Chondrocyte (in vitro differentiated cells): ENCODE data around the gene MYOT. TPM values are rescaled to one million over a fixed set of nuclear protein-coding genes. Genes with fewer than 3 reads are reported as not detected.
A peak's percentile ranks its signal among the peaks of the same experiment; 100 is the strongest.

Source experiments
- DNase-seq: peaks from one replicate; pipeline ENCODE4 v3.0.0; 2021; ENCODE audit warnings: mixed read lengths, low spot score
- H3K27ac Mint-ChIP-seq: one replicate; pipeline ENCODE4 v1.8.0; 2021; ENCODE audit warnings: mild to moderate bottlenecking, moderate library complexity, mixed read lengths; ENCODE audit not compliant: unreplicated experiment
- H3K27me3 Mint-ChIP-seq: 2 replicates; pipeline ENCODE4 v1.8.0; 2021; ENCODE audit warnings: low read depth, mixed read lengths
- H3K36me3 Mint-ChIP-seq: 2 replicates; pipeline ENCODE4 v1.8.0; 2021; ENCODE audit warnings: low read depth, mixed read lengths
- H3K4me1 Mint-ChIP-seq: 2 replicates; pipeline ENCODE4 v1.8.0; 2021; ENCODE audit warnings: low read depth, mild to moderate bottlenecking, mixed read lengths
- H3K4me3 Mint-ChIP-seq: one replicate; pipeline ENCODE4 v1.8.0; 2021; ENCODE audit warnings: mild to moderate bottlenecking, moderate library complexity, mixed read lengths; ENCODE audit not compliant: unreplicated experiment
- H3K9me3 Mint-ChIP-seq: 2 replicates; pipeline ENCODE4 v1.8.0; 2021; ENCODE audit warnings: low read depth, mixed read lengths
- total RNA-seq: library from RNA; stranded (reverse); gene quantifications from 3 replicates; pipeline ENCODE4 v1.2.1, GENCODE V29; 2021
- TF ChIP-seq, protein P1 (sequence below): fragments of 200-600 bp; sonication (generic); IDR thresholded peaks from 2 replicates; pipeline ENCODE4 v1.5.0; 2021; ENCODE audit warnings: antibody characterized with exemption, mild to moderate bottlenecking, moderate library complexity

Gene MYOT
- total RNA-seq, 1 donor from 2014 or later = not detected

- peaks cover 2% of the 10 kb centered on the region for H3K4me1 Mint-ChIP-seq
- no peak for DNase-seq
- TF ChIP-seq, protein P1, sequence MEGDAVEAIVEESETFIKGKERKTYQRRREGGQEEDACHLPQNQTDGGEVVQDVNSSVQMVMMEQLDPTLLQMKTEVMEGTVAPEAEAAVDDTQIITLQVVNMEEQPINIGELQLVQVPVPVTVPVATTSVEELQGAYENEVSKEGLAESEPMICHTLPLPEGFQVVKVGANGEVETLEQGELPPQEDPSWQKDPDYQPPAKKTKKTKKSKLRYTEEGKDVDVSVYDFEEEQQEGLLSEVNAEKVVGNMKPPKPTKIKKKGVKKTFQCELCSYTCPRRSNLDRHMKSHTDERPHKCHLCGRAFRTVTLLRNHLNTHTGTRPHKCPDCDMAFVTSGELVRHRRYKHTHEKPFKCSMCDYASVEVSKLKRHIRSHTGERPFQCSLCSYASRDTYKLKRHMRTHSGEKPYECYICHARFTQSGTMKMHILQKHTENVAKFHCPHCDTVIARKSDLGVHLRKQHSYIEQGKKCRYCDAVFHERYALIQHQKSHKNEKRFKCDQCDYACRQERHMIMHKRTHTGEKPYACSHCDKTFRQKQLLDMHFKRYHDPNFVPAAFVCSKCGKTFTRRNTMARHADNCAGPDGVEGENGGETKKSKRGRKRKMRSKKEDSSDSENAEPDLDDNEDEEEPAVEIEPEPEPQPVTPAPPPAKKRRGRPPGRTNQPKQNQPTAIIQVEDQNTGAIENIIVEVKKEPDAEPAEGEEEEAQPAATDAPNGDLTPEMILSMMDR = no peak
- no peak overlapping the region for H3K27ac Mint-ChIP-seq
- peaks cover 11% of the 10 kb centered on the region for H3K36me3 Mint-ChIP-seq
- H3K27me3 Mint-ChIP-seq = no peaks in the 10 kb centered on the region
- H3K9me3 Mint-ChIP-seq = peaks cover 27% of the 10 kb centered on the region
- H3K4me3 Mint-ChIP-seq = no peak overlapping the region
These were observed 49.3 kb downstream of the MYOT start for GRCh38 chr5:137916923-137917322.

- peaks cover 3% of the 10 kb centered on the region for H3K36me3 Mint-ChIP-seq
- H3K4me3 Mint-ChIP-seq = no peak overlapping the region
- peaks cover 8% of the 10 kb centered on the region for H3K9me3 Mint-ChIP-seq
- no peak for DNase-seq
- no peaks in the 10 kb centered on the region for H3K27me3 Mint-ChIP-seq
- no peak overlapping the region for H3K27ac Mint-ChIP-seq
- H3K4me1 Mint-ChIP-seq = peaks cover 13% of the 10 kb centered on the region
- TF ChIP-seq, protein P1 = no peak
These were observed 54.3 kb downstream of the MYOT start for GRCh38 chr5:137921931-137922330.

GRCh38 chr5:137923856-137924255 is 56.2 kb downstream of the MYOT start:
- Mint-ChIP-seq H3K36me3 (peaks cover 2% of the 10 kb centered on the region), H3K27ac (no peak overlapping the region), H3K4me3 (no peak overlapping the region), H3K9me3 (no peaks in the 10 kb centered on the region), H3K4me1 (peaks cover 13% of the 10 kb centered on the region), H3K27me3 (no peaks in the 10 kb centered on the region)
- TF ChIP-seq, protein P1 = peak; percentile 35
- no peak for DNase-seq

DNA sequence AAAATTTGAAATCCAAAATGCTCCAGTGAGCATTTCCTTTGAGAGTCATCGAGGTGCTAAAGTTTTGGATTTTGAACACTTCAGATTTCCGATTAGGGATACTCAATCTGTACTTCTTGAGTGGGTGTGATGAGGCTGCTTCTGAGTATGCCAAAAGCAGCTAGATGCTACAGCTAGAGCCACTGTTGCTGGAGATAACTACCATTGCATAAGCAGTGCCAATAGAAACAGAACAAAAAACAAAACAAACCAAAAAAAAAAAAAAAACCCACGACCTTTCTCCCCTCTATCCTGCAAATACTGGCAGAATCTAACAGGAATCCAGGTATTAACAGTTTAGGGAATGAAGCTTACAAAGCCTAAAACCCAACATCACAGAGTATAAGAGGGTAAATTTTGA is 65.1 kb downstream of the MYOT start:
- TF ChIP-seq, protein P1 = no peak

GRCh38 chr5:137933491-137933911 is 65.8 kb downstream of the MYOT start:
- H3K4me1 Mint-ChIP-seq = peaks cover 17% of the 10 kb centered on the region
- H3K4me3 Mint-ChIP-seq = no peak overlapping the region
- no peaks in the 10 kb centered on the region for H3K9me3 Mint-ChIP-seq
- no peaks in the 10 kb centered on the region for H3K27me3 Mint-ChIP-seq
- no peak for DNase-seq
- no peak overlapping the region for H3K27ac Mint-ChIP-seq
- TF ChIP-seq, protein P1 = no peak
- H3K36me3 Mint-ChIP-seq = peaks cover 6% of the 10 kb centered on the region

More for the DNA sequence above, 65.1 kb downstream of the MYOT start:
- DNase-seq = no peak
- Mint-ChIP-seq H3K27me3 (no peaks in the 10 kb centered on the region), H3K36me3 (peaks cover 6% of the 10 kb centered on the region), H3K4me3 (no peak overlapping the region), H3K4me1 (peaks cover 17% of the 10 kb centered on the region), H3K9me3 (no peaks in the 10 kb centered on the region), H3K27ac (no peak overlapping the region)
